Suppressor macrophage treated with lipopolysaccharide for 4 hours (primary cell): Measurements from ENCODE around the gene SOX18.
"Not testable (repeated sequence)": the region's sequence is repeated elsewhere in the genome, so short reads cannot be mapped to it uniquely, and the experiment has no call there.

Experiments used
- DNase-seq: peaks from one replicate; pipeline ENCODE4 v3.0.0-alpha.2; 2020

SOX18 gene

DNA sequence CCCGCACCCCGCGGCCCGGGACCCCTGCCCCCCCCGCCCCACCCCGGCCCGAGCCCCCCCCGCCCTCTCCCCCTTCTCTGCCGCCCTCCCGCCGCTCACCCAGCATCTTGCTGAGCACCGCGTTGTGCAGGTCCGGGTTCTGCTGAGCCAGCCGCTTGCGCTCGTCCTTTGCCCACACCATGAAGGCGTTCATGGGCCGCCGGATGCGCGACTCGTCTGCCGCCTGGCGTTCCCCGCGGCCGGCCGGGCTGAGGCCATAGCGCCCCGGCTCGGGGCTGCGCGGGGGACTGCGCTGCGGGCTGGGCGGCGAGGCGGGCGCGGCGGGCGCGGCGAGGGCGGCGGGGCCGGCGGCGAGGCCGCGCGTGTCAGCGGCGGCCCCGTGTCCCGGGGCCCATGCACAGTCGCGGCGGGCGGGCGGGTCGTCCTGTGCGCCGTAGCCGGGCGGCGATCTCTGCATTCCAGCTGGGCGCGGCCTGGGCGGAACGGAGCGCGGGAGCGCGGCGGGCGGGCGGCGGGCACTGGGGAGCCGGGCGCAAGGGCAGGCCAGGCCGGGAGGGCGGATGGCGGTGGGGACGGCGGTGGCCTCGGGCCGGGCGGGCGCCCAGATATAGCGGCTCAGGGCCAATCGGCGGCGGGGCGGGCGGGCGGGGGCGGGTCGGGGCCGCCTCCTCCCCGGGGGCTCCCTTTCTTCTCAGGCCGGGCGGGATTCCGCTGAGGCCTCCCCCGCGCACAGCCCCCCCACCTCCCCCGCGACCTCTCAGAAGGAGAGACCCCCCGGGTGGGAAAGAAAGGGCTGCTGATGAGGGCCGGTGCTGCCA is at the start of gene SOX18:
TSS of gene SOX18 (minus strand) at position 580 of the 818 bp plus-strand sequence. CDS start at position 457, 123 bp downstream.
- DNase-seq, result peak; percentile 20

DNA sequence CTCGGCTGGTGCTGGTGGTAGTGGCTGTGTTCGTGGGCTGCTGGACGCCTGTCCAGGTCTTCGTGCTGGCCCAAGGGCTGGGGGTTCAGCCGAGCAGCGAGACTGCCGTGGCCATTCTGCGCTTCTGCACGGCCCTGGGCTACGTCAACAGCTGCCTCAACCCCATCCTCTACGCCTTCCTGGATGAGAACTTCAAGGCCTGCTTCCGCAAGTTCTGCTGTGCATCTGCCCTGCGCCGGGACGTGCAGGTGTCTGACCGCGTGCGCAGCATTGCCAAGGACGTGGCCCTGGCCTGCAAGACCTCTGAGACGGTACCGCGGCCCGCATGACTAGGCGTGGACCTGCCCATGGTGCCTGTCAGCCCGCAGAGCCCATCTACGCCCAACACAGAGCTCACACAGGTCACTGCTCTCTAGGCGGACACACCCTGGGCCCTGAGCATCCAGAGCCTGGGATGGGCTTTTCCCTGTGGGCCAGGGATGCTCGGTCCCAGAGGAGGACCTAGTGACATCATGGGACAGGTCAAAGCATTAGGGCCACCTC is 49.1 kb upstream of the SOX18 start:
- DNase-seq, result no peak

DNA sequence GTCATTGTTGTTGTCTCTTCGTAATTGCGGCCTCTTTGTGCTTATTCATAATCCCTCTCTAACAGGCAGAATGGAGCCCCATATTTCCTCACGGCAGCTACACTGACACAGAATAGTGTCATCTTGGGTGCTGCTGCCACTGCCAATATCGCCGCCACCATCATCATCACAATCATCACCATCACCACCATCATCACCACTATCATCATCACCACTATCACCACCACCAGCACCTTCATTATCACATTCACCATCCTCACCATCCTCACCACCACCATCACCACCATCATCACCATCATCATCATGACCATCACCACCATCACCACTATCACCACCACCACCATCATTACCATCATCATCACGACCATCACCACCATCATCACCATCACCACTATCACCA is 47.1 kb upstream of the SOX18 start:
- DNase-seq, result no peak

DNA sequence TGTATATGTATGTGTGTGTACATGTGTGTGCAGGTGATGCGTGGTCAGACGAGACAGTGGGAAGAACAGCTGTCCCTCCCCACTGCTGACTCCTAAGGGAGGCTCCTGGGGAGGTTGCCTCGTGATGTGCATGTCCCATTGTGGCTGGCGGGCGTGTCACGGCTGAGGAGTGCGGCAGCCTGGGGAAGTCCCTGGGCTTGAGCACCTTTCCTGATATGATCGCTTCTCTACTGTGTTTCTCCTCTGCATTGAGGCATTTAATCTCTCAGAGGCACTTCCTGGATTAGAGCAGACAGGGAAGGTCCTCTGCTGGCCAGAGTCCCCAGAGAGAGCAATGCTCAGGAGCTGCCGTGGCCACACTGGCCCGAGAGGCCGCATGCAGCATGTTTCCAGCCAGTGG is 46.5 kb upstream of the SOX18 start:
- DNase-seq, result no peak

DNA sequence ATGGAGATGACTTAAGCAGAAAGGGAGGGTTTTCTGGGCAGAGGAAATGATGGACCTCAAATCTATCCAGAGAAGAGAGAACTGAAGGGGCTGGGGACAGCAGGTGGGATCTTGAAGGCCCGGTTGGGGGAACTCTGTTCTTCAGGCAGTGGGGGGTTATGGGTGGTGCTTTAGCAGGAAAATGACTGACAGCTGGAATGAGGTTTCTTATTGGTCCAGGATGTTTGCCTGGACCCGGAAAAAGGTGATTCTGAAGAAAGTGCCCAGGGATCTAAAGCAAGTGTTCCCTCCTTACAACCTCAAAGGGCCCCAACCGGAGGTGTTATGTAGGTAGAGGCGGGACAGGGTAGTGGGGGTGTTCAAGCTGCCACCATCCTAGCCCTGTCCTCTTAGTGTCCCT is 46.0 kb upstream of the SOX18 start:
- no peak for DNase-seq

DNA sequence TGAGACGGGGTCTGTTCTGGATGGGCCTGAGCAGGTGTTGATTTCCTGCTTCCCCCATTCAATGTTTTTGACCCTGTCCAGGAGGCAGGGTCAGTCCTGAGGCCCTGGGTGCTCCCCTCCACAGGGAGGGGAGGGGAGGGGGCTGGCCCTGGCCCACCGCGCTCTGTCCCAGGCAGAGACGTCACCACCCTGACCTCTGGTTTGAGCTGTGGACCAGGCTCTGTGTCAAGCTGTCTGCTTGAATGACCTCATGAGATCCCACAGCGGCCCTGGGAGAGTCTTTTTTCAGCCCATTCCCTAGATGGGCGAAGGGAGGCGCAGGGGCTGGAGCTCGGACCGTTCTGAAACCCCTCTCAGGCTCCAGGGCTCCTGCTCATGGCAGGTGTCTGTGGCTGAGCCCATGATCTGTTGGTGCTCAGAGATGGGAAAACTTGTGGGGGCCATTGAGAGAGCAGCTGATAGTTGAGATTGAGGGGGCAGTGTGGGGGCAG is 43.6 kb upstream of the SOX18 start:
- DNase-seq, result no peak

DNA sequence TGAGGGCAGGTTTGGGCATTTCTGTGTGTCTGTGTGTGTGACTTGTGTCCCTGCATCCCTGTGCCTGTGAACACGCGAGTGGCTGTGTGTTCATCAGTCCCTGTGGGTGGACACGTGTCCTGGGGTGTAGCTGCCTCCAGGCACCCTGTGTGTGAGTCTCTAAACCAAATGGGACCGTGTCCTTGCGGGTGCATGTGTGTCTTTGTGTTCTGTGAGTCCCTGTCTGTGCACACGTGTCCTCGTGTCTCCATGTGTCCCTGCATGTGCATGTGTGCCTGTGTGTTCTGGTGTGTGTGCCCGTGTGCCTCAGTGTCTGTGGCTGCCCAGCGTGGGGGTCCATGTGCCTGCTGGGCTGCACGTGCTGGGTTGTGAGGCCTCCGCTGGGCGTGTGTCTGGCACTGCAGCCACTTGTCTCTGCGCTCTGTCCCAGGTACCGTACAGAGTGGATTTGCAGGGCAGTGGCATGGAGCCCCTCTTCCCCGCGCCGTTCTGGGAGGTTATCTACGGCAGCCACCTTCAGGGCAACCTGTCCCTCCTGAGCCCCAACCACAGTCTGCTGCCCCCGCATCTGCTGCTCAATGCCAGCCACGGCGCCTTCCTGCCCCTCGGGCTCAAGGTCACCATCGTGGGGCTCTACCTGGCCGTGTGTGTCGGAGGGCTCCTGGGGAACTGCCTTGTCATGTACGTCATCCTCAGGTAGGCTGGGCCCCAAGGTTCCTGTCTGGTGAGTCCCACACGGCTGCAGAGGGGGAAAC is 43.0 kb upstream of the SOX18 start:
- DNase-seq, result no peak

DNA sequence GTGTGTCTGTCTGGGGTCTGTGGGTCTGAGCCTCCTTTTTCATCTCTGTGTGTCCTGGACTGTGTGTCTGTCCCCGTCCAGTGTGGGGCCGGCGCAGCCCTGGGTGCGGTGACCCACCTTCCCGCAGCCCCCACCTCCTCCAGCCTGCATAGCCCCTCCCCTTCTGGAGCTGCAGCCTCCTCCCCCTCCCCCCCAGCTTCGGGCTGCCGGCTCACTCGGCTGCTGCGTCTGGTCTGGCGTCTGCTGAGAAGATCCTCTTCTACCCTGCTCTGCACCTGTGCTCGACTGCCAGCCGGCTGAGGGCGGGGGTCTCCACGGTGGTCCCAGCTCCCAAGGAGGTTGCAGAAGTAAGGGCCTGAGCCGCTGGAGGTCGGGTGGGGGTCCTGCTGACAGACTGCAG is 42.3 kb upstream of the SOX18 start:
- DNase-seq, result no peak

DNA sequence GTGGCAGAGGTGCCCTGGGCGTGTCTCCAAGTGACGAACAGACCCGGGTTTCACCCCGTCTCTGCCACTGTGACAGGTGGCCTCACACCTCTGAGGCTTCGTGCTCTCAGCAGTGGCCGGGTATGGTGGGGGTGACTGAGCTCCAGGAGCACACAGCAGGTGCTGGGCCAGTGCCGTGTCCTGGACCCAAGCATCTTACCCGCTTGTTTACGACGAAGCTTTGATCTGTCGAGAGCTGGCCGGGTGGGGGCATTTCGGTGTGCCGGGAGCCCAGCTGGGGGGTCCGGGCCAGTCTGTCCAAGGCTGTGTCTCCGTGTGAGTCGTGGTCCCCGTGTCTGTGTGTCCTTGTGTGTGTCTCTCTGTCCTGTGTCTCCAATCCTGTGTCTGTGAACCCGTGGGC is 41.9 kb upstream of the SOX18 start:
- DNase-seq, result no peak

DNA sequence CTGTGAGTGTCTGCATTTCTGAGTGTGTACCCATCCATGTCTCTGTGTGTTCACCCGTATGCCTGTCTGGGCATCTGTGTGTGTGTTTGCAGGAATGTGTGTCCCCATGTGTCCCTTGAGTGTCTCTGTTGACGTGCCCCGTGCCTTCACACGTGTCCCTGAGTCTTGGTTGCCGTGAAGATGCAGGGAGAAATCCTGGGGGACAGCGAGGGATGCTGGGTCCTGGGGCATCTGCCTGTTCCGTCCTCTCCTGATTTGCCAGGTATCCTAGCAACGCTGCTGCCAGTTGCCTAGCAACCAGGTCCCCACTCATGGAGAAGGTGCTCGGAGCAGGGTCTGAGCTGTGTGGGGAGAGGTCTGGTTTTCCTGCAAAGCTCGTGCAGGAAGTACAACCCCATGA is 40.7 kb upstream of the SOX18 start:
- no peak for DNase-seq

DNA sequence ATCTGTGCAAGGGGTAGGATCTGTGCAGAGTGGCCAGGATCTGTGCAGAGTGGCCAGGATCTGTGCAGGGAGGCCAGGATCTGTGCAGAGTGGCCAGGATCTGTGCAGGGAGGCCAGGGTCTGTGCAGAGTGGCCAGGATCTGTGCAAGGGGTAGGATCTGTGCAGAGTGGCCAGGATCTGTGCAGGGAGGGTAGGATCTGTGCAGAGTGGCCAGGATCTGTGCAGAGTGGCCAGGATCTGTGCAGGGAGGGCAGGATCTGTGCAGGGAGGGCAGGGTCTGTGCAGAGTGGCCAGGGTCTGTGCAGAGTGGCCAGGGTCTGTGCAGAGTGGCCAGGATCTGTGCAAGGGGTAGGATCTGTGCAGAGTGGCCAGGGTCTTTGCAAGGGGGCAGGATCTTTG is 39.1 kb upstream of the SOX18 start:
- not testable (repeated sequence) for DNase-seq

DNA sequence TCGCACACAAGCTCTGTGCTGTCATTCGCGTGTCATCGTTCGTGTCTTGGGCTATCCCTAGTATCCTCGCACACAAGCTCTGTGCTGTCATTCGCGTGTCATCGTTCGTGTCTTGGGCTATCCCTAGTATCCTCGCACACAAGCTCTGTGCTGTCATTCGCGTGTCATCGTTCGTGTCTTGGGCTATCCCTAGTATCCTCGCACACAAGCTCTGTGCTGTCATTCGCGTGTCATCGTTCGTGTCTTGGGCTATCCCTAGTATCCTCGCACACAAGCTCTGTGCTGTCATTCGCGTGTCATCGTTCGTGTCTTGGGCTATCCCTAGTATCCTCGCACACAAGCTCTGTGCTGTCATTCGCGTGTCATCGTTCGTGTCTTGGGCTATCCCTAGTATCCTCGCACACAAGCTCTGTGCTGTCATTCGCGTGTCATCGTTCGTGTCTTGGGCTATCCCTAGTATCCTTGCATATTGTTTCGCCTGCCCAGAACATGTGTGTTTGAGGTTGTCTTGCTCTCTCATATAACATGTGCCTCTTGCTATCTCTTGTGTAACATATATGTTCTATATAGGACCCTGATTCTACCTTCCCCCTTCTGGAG is 37.9 kb upstream of the SOX18 start:
- DNase-seq, result not testable (repeated sequence)

DNA sequence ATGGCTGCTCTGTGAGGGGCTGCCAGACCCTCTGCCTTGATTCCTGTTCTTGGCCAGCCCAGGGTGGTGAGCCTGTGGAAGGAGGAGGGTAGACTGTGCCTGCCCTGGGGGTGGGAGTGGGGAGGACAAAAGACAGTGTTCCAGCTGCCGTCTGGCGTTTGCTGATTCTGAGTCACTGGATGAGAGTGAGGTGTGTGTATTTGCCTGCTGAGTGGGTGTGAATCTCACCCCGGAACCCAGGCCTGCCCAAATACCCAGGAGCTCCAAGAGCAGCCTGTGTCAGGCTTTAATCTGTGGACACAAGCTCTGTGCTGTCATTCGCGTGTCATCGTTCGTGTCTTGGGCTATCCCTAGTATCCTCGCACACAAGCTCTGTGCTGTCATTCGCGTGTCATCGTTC is 37.4 kb upstream of the SOX18 start:
- DNase-seq, result no peak

DNA sequence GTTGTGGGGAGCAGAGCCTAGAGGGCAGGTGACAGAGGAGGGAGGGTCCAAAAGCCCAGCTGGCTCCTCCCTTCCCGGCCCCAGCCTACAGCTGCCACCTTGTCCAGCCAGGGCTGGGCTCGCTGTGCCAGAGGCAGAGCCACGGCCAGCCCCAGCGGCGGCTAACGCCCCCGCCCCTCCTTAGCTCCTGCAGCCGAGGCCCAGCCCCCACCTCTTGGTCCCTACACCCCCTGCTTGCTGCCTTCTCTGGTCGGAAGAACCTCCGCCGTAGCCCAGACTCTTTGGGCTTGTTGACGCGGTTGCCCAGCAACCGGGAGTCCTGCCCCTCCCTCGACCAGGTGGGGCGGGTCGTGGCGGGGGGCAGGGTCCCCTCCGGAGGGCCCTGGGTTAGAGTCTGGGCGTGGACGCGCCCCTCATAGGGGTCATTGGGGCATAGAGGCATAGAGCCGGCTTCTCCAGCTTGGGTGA is 35.3 kb upstream of the SOX18 start:
- no peak for DNase-seq

DNA sequence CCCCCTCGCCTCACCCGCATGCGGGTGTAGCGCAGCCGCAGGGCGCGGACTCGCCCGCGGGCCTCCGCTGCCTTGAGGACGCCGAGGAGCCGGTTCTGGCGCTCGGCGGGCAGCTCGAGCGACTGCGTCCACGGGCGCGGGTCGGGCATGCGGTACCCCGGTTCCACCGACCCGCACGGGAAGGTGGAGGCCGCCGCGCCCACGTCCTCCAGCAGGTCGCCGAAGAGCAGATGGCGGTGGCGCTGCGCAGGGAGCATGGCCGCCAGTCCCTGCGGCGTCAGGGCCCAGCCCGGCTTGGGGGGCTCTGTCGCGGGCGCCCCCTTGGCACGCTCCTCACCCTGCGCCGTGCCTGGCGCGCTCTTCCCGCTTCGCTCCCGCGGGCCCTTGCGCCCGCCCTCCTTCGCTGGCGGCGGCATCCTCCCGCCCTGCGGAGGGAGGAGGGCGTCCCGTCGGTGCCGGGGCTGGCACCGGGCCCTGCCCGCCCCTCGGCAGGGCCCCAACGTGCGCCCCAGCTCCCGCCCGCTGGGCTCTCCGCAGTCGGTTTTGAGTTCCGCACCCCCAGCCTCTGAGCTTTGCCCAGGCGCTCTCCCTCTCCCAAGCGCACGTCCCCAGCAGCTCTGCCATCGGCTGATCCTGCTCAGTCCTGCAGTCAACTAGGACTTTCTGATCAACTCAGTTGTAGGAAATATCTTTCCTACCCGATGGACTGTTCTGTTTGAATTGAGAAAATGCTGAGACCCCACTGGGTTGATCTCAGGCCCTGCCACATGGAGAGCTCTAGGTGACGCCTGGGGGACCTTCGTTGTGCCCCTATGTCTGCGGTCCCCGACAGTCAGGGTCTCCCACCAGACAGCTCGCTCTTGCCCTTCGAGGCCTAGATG is 34.6 kb upstream of the SOX18 start, which contains the start of gene LKAAEAR1:
TSS of gene LKAAEAR1 (minus strand) at position 595 of the 881 bp plus-strand sequence. CDS start at position 416, 179 bp downstream.
- DNase-seq, result no peak

DNA sequence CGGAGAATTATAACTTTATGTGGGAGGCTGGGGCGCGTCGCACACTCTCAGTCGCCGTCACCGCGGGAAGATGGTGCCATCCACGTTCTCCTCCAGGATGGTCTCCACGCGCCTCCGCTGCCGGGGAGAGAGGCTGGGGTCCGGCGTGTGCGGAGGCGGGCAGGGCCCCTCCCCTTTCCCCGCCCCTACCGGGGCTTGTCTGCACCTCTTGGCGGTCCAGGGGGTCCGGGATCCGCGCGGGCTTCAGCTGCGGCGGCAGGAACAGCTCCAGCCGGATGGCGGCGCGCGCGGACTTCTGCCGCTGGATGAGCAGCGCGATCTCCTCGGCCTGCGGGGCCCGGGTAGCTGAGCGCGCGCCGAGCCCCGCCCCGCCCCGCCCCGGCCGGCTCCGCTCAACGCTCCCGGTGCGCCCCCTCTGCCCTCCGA is 34.0 kb upstream of the SOX18 start:
- peak; percentile 78 for DNase-seq

DNA sequence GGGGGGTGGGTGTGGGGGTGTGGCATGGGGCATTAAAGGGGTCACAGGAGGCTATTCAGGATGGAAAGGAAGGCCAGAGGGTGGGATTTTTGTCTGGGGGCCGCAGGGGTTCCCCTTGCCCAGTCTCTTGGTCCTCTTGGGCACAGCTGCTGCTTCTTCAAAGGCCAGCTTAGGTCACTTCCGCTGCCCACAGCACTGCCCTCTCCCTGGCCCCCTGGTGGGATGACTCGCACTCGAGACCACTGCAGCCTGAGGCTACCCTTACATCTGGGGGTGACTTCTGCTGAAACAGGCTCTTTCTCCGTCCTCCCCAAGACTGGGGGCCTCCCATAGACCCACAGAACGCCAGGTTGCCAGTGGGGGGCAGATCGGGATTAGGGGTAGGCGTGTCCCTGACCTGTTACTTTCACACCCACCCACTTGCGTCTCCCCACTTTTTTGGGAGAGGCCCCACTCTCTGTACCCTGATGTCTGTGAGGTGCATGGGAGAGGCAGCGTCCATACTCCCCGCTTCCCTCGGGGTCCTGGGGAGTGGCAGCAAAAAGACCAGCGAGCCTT is 33.5 kb upstream of the SOX18 start:
- no peak for DNase-seq

DNA sequence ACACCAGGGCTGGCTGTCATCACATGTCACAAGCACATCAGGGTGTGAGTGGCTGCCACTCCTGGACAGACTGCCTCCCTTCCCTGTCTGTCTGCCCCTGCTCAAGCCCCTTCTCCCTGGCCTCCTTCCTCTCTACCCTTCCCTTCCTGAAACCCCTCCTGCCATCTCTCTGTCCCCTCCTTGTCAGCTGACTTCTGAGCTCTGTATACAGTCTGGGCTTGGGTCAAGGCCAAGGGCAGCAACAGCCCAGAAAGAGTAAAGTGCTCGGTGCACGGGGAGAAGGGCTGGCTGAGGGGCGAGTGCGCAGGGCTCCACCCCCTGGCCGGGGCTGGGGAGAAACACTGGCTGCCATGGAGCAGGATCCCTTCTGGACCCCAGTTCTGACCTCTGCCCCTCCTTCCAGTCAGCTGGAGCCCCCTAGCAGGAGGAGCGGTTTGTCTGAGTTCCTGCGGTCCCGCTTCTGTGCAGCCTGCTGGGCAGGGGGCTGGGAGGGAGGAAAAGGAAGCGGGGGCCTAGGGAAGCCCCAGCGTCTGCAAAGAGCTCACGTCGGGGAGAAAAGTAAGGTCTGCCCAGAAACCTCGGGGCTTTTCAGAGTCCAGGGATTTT is 32.8 kb upstream of the SOX18 start:
- DNase-seq, result no peak

DNA sequence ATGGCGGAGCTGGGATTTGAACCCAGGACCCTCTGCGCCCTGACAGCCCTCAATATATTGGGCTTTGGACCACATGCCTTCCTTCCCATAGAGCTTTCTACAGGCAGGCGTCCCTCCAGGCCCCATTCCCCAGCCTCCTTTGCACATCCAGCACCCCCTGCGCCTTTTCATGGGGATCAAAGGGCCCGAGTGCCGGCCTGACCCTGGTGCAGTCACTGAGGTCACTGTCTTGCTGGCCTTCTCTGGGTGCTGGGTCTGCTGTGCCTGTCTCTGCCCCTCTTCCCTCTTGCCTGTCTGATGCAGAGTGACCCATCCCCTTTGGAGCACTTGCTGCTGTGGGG is 32.2 kb upstream of the SOX18 start:
- DNase-seq, result no peak

DNA sequence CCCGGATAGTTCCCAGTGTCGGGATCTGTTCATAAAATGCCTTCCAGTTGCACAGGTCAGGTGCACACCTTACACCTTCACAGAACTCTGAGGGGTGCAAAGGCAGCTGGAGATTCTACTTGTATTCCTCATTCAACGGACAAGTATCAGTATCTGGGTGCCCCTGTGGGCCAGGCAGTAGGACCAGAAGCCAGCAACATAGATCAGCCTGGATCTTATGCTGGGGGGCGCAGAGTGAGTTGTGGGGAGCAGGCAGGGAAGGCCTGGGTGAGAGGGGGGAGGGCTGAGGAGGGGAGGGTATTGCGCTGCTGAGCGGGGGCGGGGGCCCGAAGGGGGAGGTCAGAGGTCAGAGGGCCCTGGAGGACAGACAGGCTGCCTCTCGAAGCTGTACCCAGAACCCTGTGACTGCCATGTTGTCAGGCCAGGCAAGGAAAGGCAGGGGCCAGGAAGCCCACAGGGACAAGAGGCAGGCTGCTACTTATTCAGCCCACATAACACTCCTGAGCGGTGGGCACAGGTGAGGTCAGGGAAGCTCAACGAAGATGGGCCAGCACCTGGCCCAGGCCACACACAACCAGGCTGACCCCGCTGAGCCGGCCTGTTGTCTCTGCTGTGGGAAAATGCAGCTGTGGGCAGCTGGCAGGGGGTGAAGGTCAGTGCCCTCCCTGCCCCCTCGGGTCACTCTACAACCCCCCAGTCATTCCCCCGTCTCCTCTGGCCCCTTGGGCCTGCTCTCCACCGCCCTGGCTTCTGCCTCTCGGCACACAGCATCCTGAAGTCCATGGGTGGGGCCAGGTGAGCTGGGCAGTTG is 31.6 kb upstream of the SOX18 start:
- no peak for DNase-seq
